ENCODE results near the gene TMEM150C. TPM values are rescaled to one million over a fixed set of nuclear protein-coding genes. Genes with fewer than 3 reads are reported as not detected.

The TMEM150C gene
- total and polyA plus RNA-seq, 2 of the 8 experiments (the other 6 are each of a cell fraction or from before 2014, with no cell fraction given), result 1.5 to 1.7 TPM

- Histone ChIP-seq H3K18ac (ENCODE audit: extremely low read depth, low read length) (no peak overlapping the region), H2AK5ac (ENCODE audit: low read depth, low read length) (no peak overlapping the region), H4K20me1 (replicated peaks in 1 of 2; ENCODE audit: control insufficient read depth in 1 of 2, insufficient read depth in 2 of 2, low read length in 2 of 2) (no peaks in the 10 kb centered on the region), H2BK120ac (replicated peaks; ENCODE audit: low read depth, low read length) (no peak overlapping the region), H3K36me3 (ENCODE audit: control insufficient read depth in 2 of 4, insufficient read depth in 4 of 4, low read length in 3 of 4) (no peaks in the 10 kb centered on the region), H3K27ac (ENCODE audit: low read depth, low read length) (no peak overlapping the region), H3K4ac (replicated peaks; ENCODE audit: insufficient read length, low read depth, low read length) (no peak overlapping the region), H3K23ac (ENCODE audit: insufficient read length) (no peak overlapping the region), H3K27me3 (replicated peaks in 1 of 4; ENCODE audit: control insufficient read depth in 3 of 4, extremely low read depth in 1 of 4, insufficient read depth in 3 of 4, low read length in 3 of 4) (no peaks in the 10 kb centered on the region), H3K9ac (replicated peaks in 1 of 4; ENCODE audit: extremely low read depth in 1 of 4, low read depth in 3 of 4, low read length in 3 of 4) (no peak overlapping the region), H2BK20ac (ENCODE audit: low read length) (no peak overlapping the region), H2AFZ (ENCODE audit: low read length) (no peak overlapping the region), H3K9me3 (ENCODE audit: insufficient read depth in 2 of 2, low read depth in 1 of 2, low read length in 1 of 2) (no peaks in the 10 kb centered on the region), H3K4me1 (replicated peaks in 1 of 4; ENCODE audit: control insufficient read depth in 3 of 4, insufficient read depth in 4 of 4, low read length in 3 of 4) (no peaks in the 10 kb centered on the region), H4K91ac (replicated peaks; ENCODE audit: insufficient read length, low read length) (no peak overlapping the region), H2BK15ac (ENCODE audit: low read length) (no peak overlapping the region), H3K23me2 (ENCODE audit: low read depth, low read length) (no peaks in the 10 kb centered on the region), H3K14ac (ENCODE audit: insufficient read length) (no peak overlapping the region), H3K4me3 (ENCODE audit: extremely low read depth in 1 of 4, insufficient read depth in 2 of 4, low read depth in 3 of 4, low read length in 4 of 4) (no peak overlapping the region), H2BK12ac (ENCODE audit: low read depth, low read length) (no peak overlapping the region), H2BK5ac (ENCODE audit: low read depth, low read length) (no peak overlapping the region), H3K79me2 (ENCODE audit: control insufficient read depth in 1 of 2, insufficient read depth in 2 of 2, low read length in 2 of 2) (no peaks in the 10 kb centered on the region), H4K8ac (ENCODE audit: extremely low read depth, insufficient read depth, low read length) (no peak overlapping the region), H3K79me1 (ENCODE audit: low read depth, low read length) (no peaks in the 10 kb centered on the region), H4K5ac (ENCODE audit: insufficient read length, low read depth, low read length) (no peak overlapping the region), H3K56ac (replicated peaks; ENCODE audit: insufficient read length, low read depth, low read length) (no peak overlapping the region), H3K4me2 (ENCODE audit: insufficient read depth in 1 of 2, low read depth in 2 of 2, low read length in 2 of 2) (no peak overlapping the region)
- no peak for FAIRE-seq
- no peak for DNase-seq (ENCODE audit: low read depth in 1 of 2, low spot score in 2 of 2)
- ChIA-PET CTCF (ENCODE audit: partially characterized antibody) (interaction anchor here (2.0 kb wide), 1 partner anchor 12 kb away, joined by 7 read pairs; no protein-coding TSS in a partner anchor), POLR2A (ENCODE audit: partially characterized antibody) (no interaction called here)
- no peak for TF ChIP-seq CHD2 (IDR thresholded peaks at IDR 0.05; ENCODE audit: low read length)
- TF ChIP-seq ASH2L (IDR thresholded peaks at IDR 0.05; ENCODE audit: low read length), result no peak
- TF ChIP-seq CHD1 (IDR thresholded peaks at IDR 0.05; ENCODE audit: low read depth, low read length), result no peak
- TF ChIP-seq, protein P1, sequence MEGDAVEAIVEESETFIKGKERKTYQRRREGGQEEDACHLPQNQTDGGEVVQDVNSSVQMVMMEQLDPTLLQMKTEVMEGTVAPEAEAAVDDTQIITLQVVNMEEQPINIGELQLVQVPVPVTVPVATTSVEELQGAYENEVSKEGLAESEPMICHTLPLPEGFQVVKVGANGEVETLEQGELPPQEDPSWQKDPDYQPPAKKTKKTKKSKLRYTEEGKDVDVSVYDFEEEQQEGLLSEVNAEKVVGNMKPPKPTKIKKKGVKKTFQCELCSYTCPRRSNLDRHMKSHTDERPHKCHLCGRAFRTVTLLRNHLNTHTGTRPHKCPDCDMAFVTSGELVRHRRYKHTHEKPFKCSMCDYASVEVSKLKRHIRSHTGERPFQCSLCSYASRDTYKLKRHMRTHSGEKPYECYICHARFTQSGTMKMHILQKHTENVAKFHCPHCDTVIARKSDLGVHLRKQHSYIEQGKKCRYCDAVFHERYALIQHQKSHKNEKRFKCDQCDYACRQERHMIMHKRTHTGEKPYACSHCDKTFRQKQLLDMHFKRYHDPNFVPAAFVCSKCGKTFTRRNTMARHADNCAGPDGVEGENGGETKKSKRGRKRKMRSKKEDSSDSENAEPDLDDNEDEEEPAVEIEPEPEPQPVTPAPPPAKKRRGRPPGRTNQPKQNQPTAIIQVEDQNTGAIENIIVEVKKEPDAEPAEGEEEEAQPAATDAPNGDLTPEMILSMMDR (IDR thresholded peaks at IDR 0.05; ENCODE audit: control extremely low read depth in 1 of 3, insufficient read depth in 1 of 3, low read depth in 1 of 3, low read length in 3 of 3), result no peak
- TF ChIP-seq SIN3A (conservative IDR thresholded peaks at IDR 0.05 in 1 of 2, IDR thresholded peaks at IDR 0.05 in 1 of 2; ENCODE audit: low read depth in 1 of 2, low read length in 2 of 2), result no peak
- no peak for TF ChIP-seq JUND (IDR thresholded peaks at IDR 0.05; ENCODE audit: low read length)
- TF ChIP-seq CEBPB (IDR thresholded peaks at IDR 0.05; ENCODE audit: low read depth, low read length), result no peak
- TF ChIP-seq SP1 (IDR thresholded peaks at IDR 0.05; ENCODE audit: low read depth, low read length), result no peak
- TF ChIP-seq EGR1 (IDR thresholded peaks at IDR 0.05; ENCODE audit: borderline replicate concordance, low read depth, low read length), result no peak
- TF ChIP-seq TBP (IDR thresholded peaks at IDR 0.05; ENCODE audit: low read depth, low read length), result no peak
- TF ChIP-seq YY1 (IDR thresholded peaks at IDR 0.05; ENCODE audit: low read depth, low read length), result no peak
- TF ChIP-seq EZH2 (IDR thresholded peaks at IDR 0.05; ENCODE audit: low read depth, low read length, severe bottlenecking), result no peak
- no peak for TF ChIP-seq SP4 (IDR thresholded peaks at IDR 0.05; ENCODE audit: low read length)
- TF ChIP-seq GABPA (IDR thresholded peaks at IDR 0.05; ENCODE audit: borderline replicate concordance, insufficient read depth, low read length), result no peak
- 93% methylated on average over 2 of the region's 2 CpGs; no CpG with 5 or more reads in 1 of the 2 experiments for WGBS, 2 experiments (ENCODE audit: extremely low coverage in 1 of 2, insufficient coverage in 1 of 2, insufficient read length in 1 of 2, insufficient replicate concordance in 2 of 2, low coverage in 1 of 2, low lambda C conversion rate in 2 of 2, missing lambda C conversion rate in 1 of 2)
Observed at GRCh38 chr4:82610041-82610440, 48.3 kb upstream of the TMEM150C start.

Data from H1 (cell line).